Measurements from ENCODE around the gene IFIT2.

The IFIT2 gene

DNA sequence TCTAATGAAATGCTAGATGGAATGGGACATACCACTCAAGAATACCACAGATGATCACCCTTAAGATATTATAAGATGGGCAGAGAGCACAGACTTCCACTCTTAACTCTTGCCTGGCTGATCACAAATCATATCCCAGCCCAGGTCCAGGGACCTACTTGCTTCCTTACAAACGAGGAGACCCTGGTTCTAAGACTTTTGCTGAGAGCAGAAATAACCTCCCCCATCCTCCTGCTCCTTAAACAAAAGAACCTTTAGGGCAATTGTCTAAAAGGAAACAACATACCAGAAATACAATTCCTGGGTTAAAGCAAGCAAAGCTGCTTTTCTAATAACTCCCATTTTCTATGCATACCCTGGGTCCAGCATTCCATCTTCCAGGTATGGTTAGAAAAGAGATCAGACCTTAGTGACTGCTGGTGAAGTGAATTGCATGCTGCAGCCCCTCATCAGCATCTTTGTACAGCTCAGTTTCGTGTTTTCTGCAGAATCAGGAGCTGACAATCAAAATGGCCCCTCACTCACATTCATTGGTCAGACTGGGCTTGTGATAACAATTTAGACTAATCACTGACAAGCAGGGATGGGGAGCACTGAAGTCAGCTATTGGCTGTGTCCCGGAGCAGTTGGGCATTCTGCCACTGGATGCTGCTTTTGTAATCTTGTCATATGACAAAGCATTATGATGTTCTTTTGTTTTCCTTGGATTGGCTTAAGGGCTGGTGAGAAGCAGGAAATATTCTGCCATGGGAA is 40.5 kb downstream of the IFIT2 start:
- TF ChIP-seq, protein P1, sequence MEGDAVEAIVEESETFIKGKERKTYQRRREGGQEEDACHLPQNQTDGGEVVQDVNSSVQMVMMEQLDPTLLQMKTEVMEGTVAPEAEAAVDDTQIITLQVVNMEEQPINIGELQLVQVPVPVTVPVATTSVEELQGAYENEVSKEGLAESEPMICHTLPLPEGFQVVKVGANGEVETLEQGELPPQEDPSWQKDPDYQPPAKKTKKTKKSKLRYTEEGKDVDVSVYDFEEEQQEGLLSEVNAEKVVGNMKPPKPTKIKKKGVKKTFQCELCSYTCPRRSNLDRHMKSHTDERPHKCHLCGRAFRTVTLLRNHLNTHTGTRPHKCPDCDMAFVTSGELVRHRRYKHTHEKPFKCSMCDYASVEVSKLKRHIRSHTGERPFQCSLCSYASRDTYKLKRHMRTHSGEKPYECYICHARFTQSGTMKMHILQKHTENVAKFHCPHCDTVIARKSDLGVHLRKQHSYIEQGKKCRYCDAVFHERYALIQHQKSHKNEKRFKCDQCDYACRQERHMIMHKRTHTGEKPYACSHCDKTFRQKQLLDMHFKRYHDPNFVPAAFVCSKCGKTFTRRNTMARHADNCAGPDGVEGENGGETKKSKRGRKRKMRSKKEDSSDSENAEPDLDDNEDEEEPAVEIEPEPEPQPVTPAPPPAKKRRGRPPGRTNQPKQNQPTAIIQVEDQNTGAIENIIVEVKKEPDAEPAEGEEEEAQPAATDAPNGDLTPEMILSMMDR (IDR thresholded peaks at IDR 0.05; ENCODE audit: insufficient read depth, low read depth, low read length, missing control alignments): no peak
- DNase-seq (ENCODE audit: low read depth): peak; percentile 78
- no peak overlapping the region for H3K4me3 ChIP-seq (ENCODE audit: low read length)

- TF ChIP-seq, protein P1 (IDR thresholded peaks at IDR 0.05; ENCODE audit: insufficient read depth, low read depth, low read length, missing control alignments): no peak
- H3K4me3 ChIP-seq (ENCODE audit: low read length): no peak overlapping the region
- DNase-seq (ENCODE audit: low read depth): no peak
Observed at GRCh38 chr10:89343089-89343767, 41.4 kb downstream of the IFIT2 start.

- TF ChIP-seq, protein P1 (IDR thresholded peaks at IDR 0.05; ENCODE audit: insufficient read depth, low read depth, low read length, missing control alignments): no peak
- H3K4me3 ChIP-seq (ENCODE audit: low read length): no peak overlapping the region
- DNase-seq (ENCODE audit: low read depth): no peak
Observed at GRCh38 chr10:89344156-89344555, 42.3 kb downstream of the IFIT2 start.

GRCh38 chr10:89345367-89346000 is 43.6 kb downstream of the IFIT2 start:
- TF ChIP-seq, protein P1 (IDR thresholded peaks at IDR 0.05; ENCODE audit: insufficient read depth, low read depth, low read length, missing control alignments): no peak
- no peak for DNase-seq (ENCODE audit: low read depth)
- no peak overlapping the region for H3K4me3 ChIP-seq (ENCODE audit: low read length)

DNA sequence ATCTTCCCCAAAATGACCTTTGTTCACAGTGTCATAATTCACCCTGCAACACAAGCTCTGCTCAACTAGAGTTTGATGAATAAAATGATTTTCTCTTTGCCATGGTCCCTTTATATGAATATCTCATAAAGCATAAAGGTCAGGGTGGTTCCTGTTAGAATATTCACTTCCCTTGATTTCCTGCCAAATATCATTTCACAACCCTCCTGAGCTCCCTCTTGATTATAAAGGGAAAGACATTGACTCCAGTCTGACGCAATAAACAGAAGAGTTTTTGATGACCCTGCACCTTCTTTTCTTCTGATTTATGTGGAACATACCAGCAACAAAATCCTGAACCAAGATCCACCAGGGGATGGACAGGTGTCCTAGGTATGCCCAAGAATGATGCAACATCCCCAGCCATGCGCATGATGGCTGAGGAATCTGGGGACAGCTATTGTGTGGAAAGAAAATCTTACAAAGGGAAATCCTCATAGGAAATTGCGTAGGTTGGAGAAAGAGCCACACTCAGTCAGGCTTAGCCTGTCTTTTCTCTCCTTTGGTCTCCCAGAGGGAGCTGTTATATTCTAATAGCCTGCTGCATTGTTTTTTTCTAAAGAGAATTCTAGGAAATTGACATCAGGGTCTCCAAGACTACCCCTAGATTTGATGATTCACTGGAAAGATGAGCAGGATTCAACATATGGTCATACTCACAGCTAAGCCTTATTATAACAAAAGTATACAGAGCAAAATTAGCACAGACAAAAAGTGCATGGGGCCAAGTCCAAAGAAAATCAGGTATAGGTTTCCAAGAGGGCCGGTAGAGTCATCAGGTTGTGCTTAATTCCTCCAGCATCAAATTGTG is 44.8 kb downstream of the IFIT2 start:
- DNase-seq (ENCODE audit: low read depth): peak; percentile 79
- no peak overlapping the region for H3K4me3 ChIP-seq (ENCODE audit: low read length)
- TF ChIP-seq, protein P1 (IDR thresholded peaks at IDR 0.05; ENCODE audit: insufficient read depth, low read depth, low read length, missing control alignments): no peak

GRCh38 chr10:89347701-89348457 is 46.0 kb downstream of the IFIT2 start:
- TF ChIP-seq, protein P1 (IDR thresholded peaks at IDR 0.05; ENCODE audit: insufficient read depth, low read depth, low read length, missing control alignments): no peak
- no peak overlapping the region for H3K4me3 ChIP-seq (ENCODE audit: low read length)
- no peak for DNase-seq (ENCODE audit: low read depth)
